IPS-11a (cell line): Measurements from ENCODE around the gene JAKMIP1.
A peak's percentile ranks its signal among the peaks of the same experiment; 100 is the strongest.
"Not testable (repeated sequence)": the region's sequence is repeated elsewhere in the genome, so short reads cannot be mapped to it uniquely, and the experiment has no call there.

Experiments
- H3K4me3 ChIP-seq: one replicate; pipeline ENCODE4 v1.5.1; 2013; ENCODE audit warnings: low read depth, low read length, control low read depth

Gene JAKMIP1

GRCh38 chr4:6229671-6230501 is 29.5 kb upstream of the JAKMIP1 start:
- no peak overlapping the region for H3K4me3 ChIP-seq

- no peak overlapping the region for H3K4me3 ChIP-seq
Observed at GRCh38 chr4:6229095-6229494, 28.7 kb upstream of the JAKMIP1 start.

GRCh38 chr4:6228158-6229067 is 28.1 kb upstream of the JAKMIP1 start:
- H3K4me3 ChIP-seq: no peak overlapping the region

- no peak overlapping the region for H3K4me3 ChIP-seq
Observed at GRCh38 chr4:6227412-6228157, 27.2 kb upstream of the JAKMIP1 start.

GRCh38 chr4:6226506-6226905 is 26.2 kb upstream of the JAKMIP1 start:
- no peak overlapping the region for H3K4me3 ChIP-seq

GRCh38 chr4:6225469-6225868 is 25.1 kb upstream of the JAKMIP1 start:
- H3K4me3 ChIP-seq: no peak overlapping the region

GRCh38 chr4:6224735-6225134 is 24.4 kb upstream of the JAKMIP1 start:
- H3K4me3 ChIP-seq: no peak overlapping the region

- H3K4me3 ChIP-seq: no peak overlapping the region
Observed at GRCh38 chr4:6222761-6223292, 22.5 kb upstream of the JAKMIP1 start.

GRCh38 chr4:6221851-6222760 is 21.8 kb upstream of the JAKMIP1 start:
- peak overlapping the region; percentile 54 for H3K4me3 ChIP-seq

GRCh38 chr4:6221301-6221850 is 21.0 kb upstream of the JAKMIP1 start:
- H3K4me3 ChIP-seq: peak overlapping the region; percentile 54

- H3K4me3 ChIP-seq: no peak overlapping the region
Observed at GRCh38 chr4:6217716-6218381, 17.5 kb upstream of the JAKMIP1 start.

GRCh38 chr4:6216588-6216987 is 16.2 kb upstream of the JAKMIP1 start:
- no peak overlapping the region for H3K4me3 ChIP-seq

- H3K4me3 ChIP-seq: no peak overlapping the region
Observed at GRCh38 chr4:6209921-6210320, 9.6 kb upstream of the JAKMIP1 start.

- not testable (repeated sequence) for H3K4me3 ChIP-seq
Observed at GRCh38 chr4:6209291-6209690, 8.9 kb upstream of the JAKMIP1 start.

- no peak overlapping the region for H3K4me3 ChIP-seq
Observed at GRCh38 chr4:6208416-6208815, 8.1 kb upstream of the JAKMIP1 start.

GRCh38 chr4:6207602-6208001 is 7.3 kb upstream of the JAKMIP1 start:
- H3K4me3 ChIP-seq: no peak overlapping the region

- H3K4me3 ChIP-seq: no peak overlapping the region
Observed at GRCh38 chr4:6206771-6207290, 6.5 kb upstream of the JAKMIP1 start.

GRCh38 chr4:6205973-6206372 is 5.6 kb upstream of the JAKMIP1 start:
- H3K4me3 ChIP-seq: no peak overlapping the region

- H3K4me3 ChIP-seq: no peak overlapping the region
Observed at GRCh38 chr4:6205567-6205931, 5.2 kb upstream of the JAKMIP1 start.
